22Rv1 (cell line): ENCODE measurements around the gene TBCA.

Experiments
- H3K27ac ChIP-seq: fragments of 450-650 bp; 2 replicates; pipeline ENCODE4 v1.5.1; 2017
- ZFX ChIP-seq: fragments of 450-650 bp; IDR thresholded peaks from 2 replicates; pipeline ENCODE4 v1.6.1; 2017; ENCODE audit warnings: antibody characterized with exemption, borderline replicate concordance
- TF ChIP-seq, protein P1 (sequence below): fragments of 450-650 bp; IDR thresholded peaks from 2 replicates; pipeline ENCODE4 v1.5.1; 2017; ENCODE audit warnings: mild to moderate bottlenecking

TBCA gene, protein sequence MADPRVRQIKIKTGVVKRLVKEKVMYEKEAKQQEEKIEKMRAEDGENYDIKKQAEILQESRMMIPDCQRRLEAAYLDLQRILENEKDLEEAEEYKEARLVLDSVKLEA

DNA sequence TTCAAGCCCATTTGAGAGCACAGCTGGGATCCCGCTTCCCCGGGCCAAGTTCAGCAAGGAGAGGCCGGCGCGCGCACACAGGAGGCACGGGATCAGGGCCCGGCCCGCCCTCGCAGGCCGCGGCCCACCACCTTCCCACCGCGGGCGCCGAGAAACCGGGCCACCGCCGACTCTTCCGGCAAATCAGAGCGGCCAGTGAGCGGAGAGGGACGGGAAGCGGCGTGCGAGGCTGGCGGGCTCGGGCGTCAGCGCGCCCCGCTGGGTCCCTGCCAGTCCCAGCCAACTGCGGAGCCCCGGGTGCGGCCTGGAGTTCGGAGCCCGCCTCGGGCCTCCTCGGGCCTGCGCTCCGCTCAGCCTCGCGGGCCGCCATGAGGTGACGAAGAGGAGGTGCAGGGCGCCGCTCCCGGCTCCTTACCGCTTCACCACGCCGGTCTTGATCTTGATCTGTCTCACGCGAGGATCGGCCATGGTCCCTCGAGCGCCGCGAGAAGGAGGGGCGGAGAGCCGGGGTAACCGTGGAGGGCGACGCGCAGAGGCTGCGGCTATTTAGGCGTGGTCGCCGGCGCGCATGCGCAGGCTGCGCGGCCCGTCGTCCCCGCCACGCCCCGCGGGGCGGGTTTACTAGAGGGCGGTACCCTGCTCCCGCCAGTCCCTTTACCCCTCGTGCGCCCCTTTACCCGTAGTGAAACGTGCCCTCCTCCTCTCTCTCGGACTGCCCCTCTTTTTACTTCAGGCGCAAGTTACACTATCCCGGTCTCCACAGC is at the start of gene TBCA:
Gene TBCA, minus strand, starts transcription at position 550 of the 764 bp plus-strand sequence. Its CDS starts 82 bp downstream, at position 468.
- peak within 1 kb of the TSS; percentile 81 for H3K27ac ChIP-seq
- TF ChIP-seq ZFX, result peak; percentile 98
- TF ChIP-seq, protein P1, sequence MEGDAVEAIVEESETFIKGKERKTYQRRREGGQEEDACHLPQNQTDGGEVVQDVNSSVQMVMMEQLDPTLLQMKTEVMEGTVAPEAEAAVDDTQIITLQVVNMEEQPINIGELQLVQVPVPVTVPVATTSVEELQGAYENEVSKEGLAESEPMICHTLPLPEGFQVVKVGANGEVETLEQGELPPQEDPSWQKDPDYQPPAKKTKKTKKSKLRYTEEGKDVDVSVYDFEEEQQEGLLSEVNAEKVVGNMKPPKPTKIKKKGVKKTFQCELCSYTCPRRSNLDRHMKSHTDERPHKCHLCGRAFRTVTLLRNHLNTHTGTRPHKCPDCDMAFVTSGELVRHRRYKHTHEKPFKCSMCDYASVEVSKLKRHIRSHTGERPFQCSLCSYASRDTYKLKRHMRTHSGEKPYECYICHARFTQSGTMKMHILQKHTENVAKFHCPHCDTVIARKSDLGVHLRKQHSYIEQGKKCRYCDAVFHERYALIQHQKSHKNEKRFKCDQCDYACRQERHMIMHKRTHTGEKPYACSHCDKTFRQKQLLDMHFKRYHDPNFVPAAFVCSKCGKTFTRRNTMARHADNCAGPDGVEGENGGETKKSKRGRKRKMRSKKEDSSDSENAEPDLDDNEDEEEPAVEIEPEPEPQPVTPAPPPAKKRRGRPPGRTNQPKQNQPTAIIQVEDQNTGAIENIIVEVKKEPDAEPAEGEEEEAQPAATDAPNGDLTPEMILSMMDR, result peak; percentile 33

DNA sequence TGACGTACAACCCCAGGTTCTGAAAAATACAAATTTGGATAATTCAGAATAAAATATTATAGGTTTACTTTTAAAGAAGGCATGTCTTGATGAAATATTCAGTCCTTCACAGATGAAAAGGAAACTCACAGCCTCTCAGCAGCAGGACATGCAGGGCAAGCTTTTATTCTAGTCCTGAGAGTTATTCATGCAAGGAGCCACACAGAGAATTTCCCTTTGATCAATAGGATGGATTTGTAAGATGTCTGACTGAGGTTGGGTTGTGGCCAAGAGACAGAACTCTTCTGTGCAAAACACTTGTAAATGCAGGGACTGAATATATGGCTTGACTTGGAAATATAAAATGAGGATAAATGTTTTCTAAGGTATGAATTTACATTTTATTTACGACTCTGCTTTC is 48.8 kb upstream of the TBCA start:
- TF ChIP-seq, protein P1, result no peak
- TF ChIP-seq ZFX, result no peak

DNA sequence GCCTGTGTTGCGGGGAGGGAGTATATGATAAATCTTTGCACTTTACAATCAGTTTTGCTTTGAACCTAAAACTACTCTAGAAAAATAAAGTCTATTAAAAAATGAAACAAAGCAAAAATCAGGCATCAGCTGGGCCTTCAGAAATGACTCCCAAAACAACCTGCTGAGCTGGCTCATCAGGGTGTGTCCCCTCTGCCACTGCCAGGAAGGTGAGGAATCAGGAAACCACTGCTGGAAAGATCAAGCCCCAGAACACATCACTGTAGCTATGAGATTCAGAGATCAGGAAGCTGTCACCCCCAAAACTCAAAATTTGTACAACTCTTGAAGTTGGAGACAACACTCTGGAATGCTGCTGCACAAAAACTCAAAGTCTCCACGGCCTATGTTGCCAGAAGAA is 40.5 kb upstream of the TBCA start:
- H3K27ac ChIP-seq, result no peak overlapping the region
- TF ChIP-seq, protein P1, result no peak
- no peak for TF ChIP-seq ZFX

More for the DNA sequence above, 48.8 kb upstream of the TBCA start:
- no peak overlapping the region for H3K27ac ChIP-seq

DNA sequence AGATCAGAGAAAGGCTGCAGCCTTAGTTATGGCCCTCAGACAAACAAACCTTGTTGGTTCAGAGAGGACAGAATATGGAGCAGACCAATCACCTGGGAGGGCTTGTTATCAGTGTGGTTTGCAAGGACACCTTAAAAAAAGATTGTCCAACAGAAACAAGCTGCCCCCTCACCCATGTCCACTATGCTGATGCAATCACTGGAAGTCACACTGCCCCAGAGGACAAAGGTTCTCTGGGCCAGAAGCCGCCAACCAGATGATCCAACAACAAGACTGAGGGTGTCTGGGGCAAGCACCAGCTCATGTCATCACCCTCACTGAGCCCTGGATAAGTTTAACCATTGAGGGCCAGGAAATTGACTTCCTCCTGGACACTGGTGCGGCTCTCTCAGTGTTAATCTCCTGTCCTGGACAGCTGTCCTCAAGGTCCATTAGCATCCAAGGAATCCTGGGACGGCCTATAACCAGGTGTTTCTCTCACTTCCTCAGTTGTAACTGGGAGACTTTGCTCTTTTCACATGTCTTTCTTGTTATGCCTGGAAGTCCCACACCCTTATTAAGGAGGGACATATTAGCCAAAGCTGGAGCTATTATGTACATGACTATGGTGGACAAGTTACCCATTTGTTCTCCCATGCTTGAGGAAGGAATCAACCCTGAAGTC is 36.9 kb upstream of the TBCA start:
- H3K27ac ChIP-seq, result no peak overlapping the region
- no peak for TF ChIP-seq ZFX
- TF ChIP-seq, protein P1, result no peak

DNA sequence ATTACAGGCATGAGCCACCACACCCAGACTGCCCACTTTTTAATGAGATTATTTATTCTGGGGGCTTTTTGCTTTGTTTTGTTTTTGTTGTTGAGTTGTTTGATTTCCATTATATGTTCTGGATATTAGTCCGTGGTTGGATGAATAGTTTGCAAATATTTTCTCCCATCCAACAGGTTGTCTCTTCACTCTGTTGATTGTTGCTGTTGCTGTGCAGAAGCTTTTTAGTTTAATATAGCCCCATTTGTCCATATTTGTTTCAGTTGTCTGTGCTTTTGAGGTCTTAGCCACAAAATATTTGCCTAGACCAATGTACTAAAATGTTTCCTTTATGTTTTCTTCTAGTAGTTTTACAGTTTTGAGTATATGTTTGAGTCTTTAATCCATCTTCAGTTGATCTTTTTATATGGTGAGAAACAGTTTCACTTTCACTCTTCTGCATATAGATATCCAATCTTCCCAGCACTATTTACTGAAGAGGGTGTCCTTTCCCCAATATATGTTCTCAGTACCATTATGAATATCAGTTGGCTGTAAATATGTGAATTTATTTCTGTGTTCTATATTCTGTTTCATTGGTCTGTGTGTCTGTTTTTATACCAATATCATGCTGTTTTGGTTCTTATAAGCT is 30.2 kb upstream of the TBCA start:
- TF ChIP-seq, protein P1, result no peak
- TF ChIP-seq ZFX, result no peak
- H3K27ac ChIP-seq, result no peak overlapping the region

DNA sequence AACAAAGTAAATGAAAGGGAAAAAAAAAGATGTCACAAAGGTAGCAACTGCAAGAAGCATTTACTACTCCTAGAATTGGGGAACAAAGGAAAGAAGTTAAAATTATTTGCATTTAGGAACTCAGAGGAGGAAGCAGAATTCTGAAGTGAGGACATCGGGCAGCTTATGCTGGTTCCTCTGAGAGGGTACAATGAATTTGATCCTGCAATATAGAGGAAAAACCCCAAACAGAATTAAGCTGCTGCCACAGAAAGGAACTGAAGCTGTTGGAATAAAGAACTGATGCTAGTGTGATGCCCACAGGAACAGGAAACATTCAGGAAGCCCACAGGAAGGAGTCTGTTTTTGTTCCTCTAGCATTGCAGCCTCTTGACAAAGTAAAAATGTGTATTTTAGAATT is 22.3 kb upstream of the TBCA start:
- TF ChIP-seq ZFX, result no peak
- TF ChIP-seq, protein P1, result no peak
- H3K27ac ChIP-seq, result no peak overlapping the region
